ENCODE measurements around the gene ZNF487.

Gene ZNF487

DNA sequence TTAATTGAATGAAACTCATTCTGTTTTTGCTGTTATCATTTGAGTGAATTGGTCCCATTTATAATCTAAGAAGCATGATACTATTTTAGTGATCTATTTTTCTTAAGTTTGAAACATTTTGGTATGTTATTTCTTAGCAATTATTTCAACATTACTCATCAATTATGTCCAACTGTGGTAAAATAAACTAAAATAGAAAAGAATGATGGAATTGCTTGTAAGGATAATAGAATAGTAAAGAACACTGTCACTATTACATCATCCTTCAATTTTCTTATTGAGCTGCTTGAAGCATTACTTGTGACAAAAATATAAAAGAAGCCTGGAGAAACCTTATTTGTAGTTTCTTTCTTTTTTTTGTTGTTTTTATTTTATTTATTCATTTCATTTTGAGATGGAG lies 42.4 kb downstream of the ZNF487 start:
- H3K27ac ChIP-seq = no peak overlapping the region
- no peak for DNase-seq (ENCODE audit: low read depth, low spot score)
- H3K9me3 ChIP-seq (ENCODE audit: low read depth, low read length) = no peaks in the 10 kb centered on the region
- H3K36me3 ChIP-seq (ENCODE audit: insufficient read depth, low read length) = no peaks in the 10 kb centered on the region
- no peak overlapping the region for H3K4me3 ChIP-seq
- H3K9ac ChIP-seq (ENCODE audit: insufficient read length) = no peak overlapping the region
- TF ChIP-seq FOXP2 (optimal IDR thresholded peaks at IDR 0.05; ENCODE audit: control extremely low read depth, extremely low read length, insufficient read depth) = no peak
- no peak for TF ChIP-seq EZH2 (IDR thresholded peaks at IDR 0.05)
- no peak for TF ChIP-seq POLR2AphosphoS5 (IDR thresholded peaks at IDR 0.05; ENCODE audit: borderline replicate concordance, low read depth, low read length)

DNA sequence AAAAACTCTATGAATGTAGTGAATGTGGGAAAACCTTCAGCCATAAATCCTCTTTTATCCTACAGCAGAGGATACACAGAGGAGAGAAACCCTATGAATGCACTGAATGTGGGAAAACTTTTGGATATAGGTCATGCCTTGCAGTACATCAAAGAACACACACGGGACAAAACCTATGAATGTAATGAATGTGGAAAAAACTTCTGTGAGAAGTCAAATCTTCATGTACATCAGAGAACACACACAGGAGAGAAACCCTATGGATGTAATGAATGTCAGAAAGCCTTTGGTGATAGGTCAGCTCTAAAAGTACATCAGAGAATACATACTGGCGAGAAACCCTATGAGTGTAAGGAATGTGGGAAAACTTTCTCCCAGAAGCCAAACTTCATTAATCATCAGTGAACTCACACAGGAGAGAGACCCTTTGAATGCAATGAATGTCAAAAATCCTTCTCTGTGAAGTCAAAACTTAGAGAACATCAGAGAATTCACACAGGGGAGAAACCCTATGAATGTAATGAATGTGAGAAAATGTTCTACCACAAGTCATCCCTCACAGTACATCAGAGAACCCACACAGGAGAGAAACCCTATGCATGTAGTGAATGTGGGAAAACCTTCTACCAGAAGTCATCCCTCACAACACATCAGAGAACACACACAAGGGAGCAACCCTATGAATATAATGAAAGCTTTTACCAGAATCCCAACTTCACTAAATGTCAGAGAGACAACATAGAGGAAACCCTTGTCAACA lies 45.6 kb downstream of the ZNF487 start:
- H3K4me3 ChIP-seq = no peak overlapping the region
- H3K9me3 ChIP-seq (ENCODE audit: low read depth, low read length) = no peaks in the 10 kb centered on the region
- H3K36me3 ChIP-seq (ENCODE audit: insufficient read depth, low read length) = no peaks in the 10 kb centered on the region
- no peak overlapping the region for H3K27ac ChIP-seq
- TF ChIP-seq FOXP2 (optimal IDR thresholded peaks at IDR 0.05; ENCODE audit: control extremely low read depth, extremely low read length, insufficient read depth) (no peak), EZH2 (IDR thresholded peaks at IDR 0.05) (no peak), POLR2AphosphoS5 (IDR thresholded peaks at IDR 0.05; ENCODE audit: borderline replicate concordance, low read depth, low read length) (no peak)
- H3K9ac ChIP-seq (ENCODE audit: insufficient read length) = no peak overlapping the region
- no peak for DNase-seq (ENCODE audit: low read depth, low spot score)

DNA sequence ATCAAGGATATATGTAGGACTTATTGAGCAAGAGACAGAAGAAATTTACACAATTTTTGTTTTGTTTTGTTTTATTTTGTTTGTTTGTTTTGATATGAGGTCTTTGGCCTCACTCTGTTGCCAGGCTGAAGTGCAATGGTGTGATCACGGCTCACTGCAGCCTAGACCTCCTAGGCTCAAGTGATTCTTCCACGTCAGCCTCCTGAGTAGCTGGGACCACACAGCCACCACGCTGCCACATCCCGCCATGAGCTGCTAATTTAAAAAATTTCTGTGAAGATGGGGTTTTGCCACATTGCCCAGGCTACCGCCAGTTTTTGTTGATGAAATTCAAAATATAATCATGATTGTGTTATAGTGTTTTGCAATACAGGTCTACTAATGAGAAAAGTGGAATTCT lies 54.9 kb downstream of the ZNF487 start:
- no peak overlapping the region for H3K4me3 ChIP-seq

DNA sequence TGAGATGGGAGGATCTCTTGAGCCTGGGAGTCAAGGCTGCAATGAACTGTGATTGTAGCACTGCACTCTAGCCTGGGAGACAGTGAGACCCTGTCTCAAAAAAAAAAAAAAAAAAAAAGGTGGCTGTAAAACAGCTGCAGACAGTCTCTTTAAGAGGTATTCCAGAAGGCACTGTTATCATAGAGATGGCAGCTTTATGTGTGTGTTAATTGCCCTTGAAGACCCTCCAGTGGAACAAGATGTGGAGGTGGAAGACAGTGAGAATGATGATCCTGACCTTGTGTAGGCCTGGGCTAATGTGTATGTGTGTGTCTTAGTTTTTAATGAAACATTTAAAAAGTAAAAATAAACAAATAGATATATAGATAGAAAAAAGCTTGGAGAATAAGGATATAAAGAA lies 66.0 kb downstream of the ZNF487 start:
- DNase-seq (ENCODE audit: low read depth, low spot score) = no peak
- no peak overlapping the region for H3K9ac ChIP-seq (ENCODE audit: insufficient read length)
- H3K36me3 ChIP-seq (ENCODE audit: insufficient read depth, low read length) = no peaks in the 10 kb centered on the region
- no peaks in the 10 kb centered on the region for H3K9me3 ChIP-seq (ENCODE audit: low read depth, low read length)
- TF ChIP-seq POLR2AphosphoS5 (IDR thresholded peaks at IDR 0.05; ENCODE audit: borderline replicate concordance, low read depth, low read length) (no peak), FOXP2 (optimal IDR thresholded peaks at IDR 0.05; ENCODE audit: control extremely low read depth, extremely low read length, insufficient read depth) (no peak), EZH2 (IDR thresholded peaks at IDR 0.05) (no peak)
- no peak overlapping the region for H3K4me3 ChIP-seq
- no peak overlapping the region for H3K27ac ChIP-seq

More for the DNA sequence above, 54.9 kb downstream of the ZNF487 start:
- TF ChIP-seq FOXP2 (optimal IDR thresholded peaks at IDR 0.05; ENCODE audit: control extremely low read depth, extremely low read length, insufficient read depth) = no peak
- no peak for TF ChIP-seq POLR2AphosphoS5 (IDR thresholded peaks at IDR 0.05; ENCODE audit: borderline replicate concordance, low read depth, low read length)
- no peak for TF ChIP-seq EZH2 (IDR thresholded peaks at IDR 0.05)
- no peak overlapping the region for H3K27ac ChIP-seq
- H3K36me3 ChIP-seq (ENCODE audit: insufficient read depth, low read length) = no peaks in the 10 kb centered on the region
- DNase-seq (ENCODE audit: low read depth, low spot score) = no peak
- no peak overlapping the region for H3K9ac ChIP-seq (ENCODE audit: insufficient read length)
- no peaks in the 10 kb centered on the region for H3K9me3 ChIP-seq (ENCODE audit: low read depth, low read length)

DNA sequence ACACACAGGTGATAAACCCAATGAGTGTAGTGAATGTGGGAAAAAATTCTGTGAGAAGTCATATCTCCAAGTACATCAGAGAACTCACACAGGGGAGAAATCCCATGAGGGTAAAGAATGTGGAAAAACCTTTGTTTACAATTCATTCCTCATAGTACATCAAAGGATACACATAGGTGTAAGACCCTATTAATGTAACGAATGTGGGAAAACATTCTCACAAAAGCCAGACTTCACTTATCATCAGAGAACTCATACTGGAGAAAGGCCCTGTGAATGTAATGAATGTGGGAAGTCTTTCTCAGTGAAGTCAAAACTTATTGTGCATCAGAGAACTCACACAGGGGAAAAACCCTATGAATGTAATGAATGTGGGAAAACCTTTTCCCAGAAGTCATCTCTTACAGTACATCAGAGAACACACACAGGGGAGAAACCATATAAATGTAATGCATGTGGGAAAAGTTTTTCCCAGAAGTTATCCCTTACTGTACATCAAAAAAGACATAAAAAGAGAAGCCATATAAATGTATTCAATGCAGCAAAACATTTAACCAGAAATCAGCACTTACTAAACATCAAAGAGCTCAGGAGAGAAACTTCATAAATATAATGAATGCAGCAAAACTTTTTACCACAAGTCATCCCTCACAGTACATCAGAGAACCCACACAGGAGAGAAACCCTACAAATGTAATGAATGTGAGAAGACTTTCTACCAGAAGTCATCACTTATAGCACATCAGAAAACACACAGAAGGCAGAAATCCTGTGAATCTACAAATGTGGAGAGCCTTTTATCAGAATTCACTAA lies 87.7 kb downstream of the ZNF487 start:
- no peaks in the 10 kb centered on the region for H3K36me3 ChIP-seq (ENCODE audit: insufficient read depth, low read length)
- DNase-seq (ENCODE audit: low read depth, low spot score) = no peak
- no peak overlapping the region for H3K27ac ChIP-seq
- H3K9ac ChIP-seq (ENCODE audit: insufficient read length) = no peak overlapping the region
- H3K4me3 ChIP-seq = no peak overlapping the region
- H3K9me3 ChIP-seq (ENCODE audit: low read depth, low read length) = no peaks in the 10 kb centered on the region
- TF ChIP-seq POLR2AphosphoS5 (IDR thresholded peaks at IDR 0.05; ENCODE audit: borderline replicate concordance, low read depth, low read length) = no peak
- TF ChIP-seq FOXP2 (optimal IDR thresholded peaks at IDR 0.05; ENCODE audit: control extremely low read depth, extremely low read length, insufficient read depth) = no peak
- TF ChIP-seq EZH2 (IDR thresholded peaks at IDR 0.05) = no peak
